Ectodermal cell (in vitro differentiated cells): ENCODE data around the gene CCSER2.

Experiments used
- H3K27ac ChIP-seq: 2 replicates; pipeline ENCODE4 v1.7.0; 2013; ENCODE audit warnings: mild to moderate bottlenecking, low read depth, low read length; ENCODE audit not compliant: insufficient read depth, poor library complexity, severe bottlenecking
- H3K27me3 ChIP-seq: 2 replicates; pipeline ENCODE4 v1.7.0; 2013; ENCODE audit warnings: mild to moderate bottlenecking, low read length; ENCODE audit not compliant: insufficient read depth, control insufficient read depth, poor library complexity, severe bottlenecking
- H3K36me3 ChIP-seq: one replicate; pipeline ENCODE4 v1.7.0; 2013; ENCODE audit warnings: low read length; ENCODE audit not compliant: control insufficient read depth, insufficient read depth
- H3K4me1 ChIP-seq: one replicate; pipeline ENCODE4 v1.7.0; 2013; ENCODE audit warnings: low read length; ENCODE audit not compliant: control insufficient read depth, insufficient read depth
- H3K4me3 ChIP-seq: 2 replicates; pipeline ENCODE4 v1.7.0; 2013; ENCODE audit warnings: low read depth, low read length, control low read depth; ENCODE audit not compliant: insufficient read depth
- H3K9me3 ChIP-seq: 2 replicates; pipeline ENCODE4 v1.7.0; 2013; ENCODE audit warnings: mild to moderate bottlenecking, low read length, moderate library complexity; ENCODE audit not compliant: control insufficient read depth
- WGBS, 2 experiments: methylation state at CpG; one replicate each; pipeline ENCODE4 v1.1.7; 2013; ENCODE audit warnings: missing lambda C conversion rate in 2 of 2; 5-methylcytosine and 5-hydroxymethylcytosine counted together

Gene CCSER2

DNA sequence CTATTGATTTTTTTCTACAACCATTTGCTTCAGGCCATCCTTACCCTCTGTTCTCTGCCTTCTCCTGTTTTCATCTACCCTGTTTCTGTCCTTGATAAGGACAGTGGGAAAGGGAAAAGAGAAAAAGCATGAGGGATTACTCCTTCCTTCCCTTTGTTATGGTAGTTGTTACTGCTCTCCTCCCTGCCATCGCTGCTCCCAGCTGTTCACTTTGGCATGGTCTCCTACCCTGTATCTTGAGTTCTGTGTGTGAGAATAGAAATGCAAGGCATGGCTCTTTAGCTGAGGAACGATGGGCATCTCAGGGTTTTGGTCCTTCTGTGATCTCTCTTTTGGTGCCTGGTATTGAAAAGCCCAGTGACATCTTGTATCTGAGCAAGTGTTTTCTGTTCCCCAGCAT, 6.4 kb downstream of the CCSER2 start:
- peaks cover 4% of the 10 kb centered on the region for H3K4me1 ChIP-seq

GRCh38 chr10:84335516-84335915, 7.1 kb downstream of the CCSER2 start:
- Histone ChIP-seq H3K27ac (no peak overlapping the region), H3K4me3 (no peak overlapping the region), H3K9me3 (no peaks in the 10 kb centered on the region), H3K4me1 (peaks cover 4% of the 10 kb centered on the region), H3K27me3 (no peaks in the 10 kb centered on the region), H3K36me3 (no peaks in the 10 kb centered on the region)
- WGBS, 2 experiments = 93 to 95% methylated on average over 3 of the region's 3 CpGs

More for the DNA sequence above, 6.4 kb downstream of the CCSER2 start:
- Histone ChIP-seq H3K4me3 (no peak overlapping the region), H3K9me3 (no peaks in the 10 kb centered on the region), H3K27ac (no peak overlapping the region), H3K36me3 (no peaks in the 10 kb centered on the region), H3K27me3 (no peaks in the 10 kb centered on the region)
- WGBS, 2 experiments = 62 to 88% methylated on average over 1 to 2 of the region's 2 CpGs

GRCh38 chr10:84336406-84337090, 8.2 kb downstream of the CCSER2 start:
- WGBS, 2 experiments = 93% methylated on average over 5 of the region's 5 CpGs
- Histone ChIP-seq H3K36me3 (no peaks in the 10 kb centered on the region), H3K9me3 (no peaks in the 10 kb centered on the region), H3K27ac (no peak overlapping the region), H3K27me3 (no peaks in the 10 kb centered on the region), H3K4me1 (peaks cover 4% of the 10 kb centered on the region), H3K4me3 (no peak overlapping the region)

GRCh38 chr10:84337199-84337598, 8.8 kb downstream of the CCSER2 start:
- Histone ChIP-seq H3K27me3 (no peaks in the 10 kb centered on the region), H3K9me3 (no peaks in the 10 kb centered on the region), H3K4me1 (peaks cover 4% of the 10 kb centered on the region), H3K36me3 (no peaks in the 10 kb centered on the region), H3K4me3 (no peak overlapping the region), H3K27ac (no peak overlapping the region)
- 90 to 95% methylated on average over 3 of the region's 3 CpGs for WGBS, 2 experiments

DNA sequence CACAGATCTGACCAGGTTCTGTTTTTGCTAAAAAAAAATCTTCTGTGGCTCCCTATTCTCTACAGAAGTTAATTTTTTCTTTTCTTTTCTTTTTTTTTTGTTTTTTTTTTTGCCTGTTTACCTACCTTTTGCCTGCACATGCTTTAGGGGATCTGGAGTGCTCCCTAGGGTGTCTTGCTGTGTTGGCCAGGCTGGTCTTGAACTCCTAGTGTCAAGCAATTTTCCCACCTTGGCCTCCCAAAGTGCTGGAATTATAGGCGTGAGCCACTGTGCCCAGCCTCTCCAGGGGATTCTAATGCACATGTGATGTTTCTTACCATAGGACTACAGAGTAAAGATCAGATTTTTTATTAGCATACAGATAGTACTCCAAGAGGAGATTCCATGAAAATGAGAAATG, 10.6 kb downstream of the CCSER2 start:
- Histone ChIP-seq H3K4me3 (no peak overlapping the region), H3K36me3 (no peaks in the 10 kb centered on the region), H3K27me3 (no peaks in the 10 kb centered on the region), H3K4me1 (no peaks in the 10 kb centered on the region), H3K9me3 (no peaks in the 10 kb centered on the region), H3K27ac (no peak overlapping the region)
- WGBS, 2 experiments = 86 to 93% methylated on average over 1 of the region's 1 CpG

GRCh38 chr10:84340187-84340586, 11.8 kb downstream of the CCSER2 start:
- H3K27me3 ChIP-seq = no peaks in the 10 kb centered on the region
- no peaks in the 10 kb centered on the region for H3K4me1 ChIP-seq
- H3K9me3 ChIP-seq = no peaks in the 10 kb centered on the region
- H3K36me3 ChIP-seq = no peaks in the 10 kb centered on the region
- WGBS, 2 experiments = 100% methylated on average over 2 to 3 of the region's 3 CpGs
- H3K4me3 ChIP-seq = no peak overlapping the region
- no peak overlapping the region for H3K27ac ChIP-seq

- Histone ChIP-seq H3K4me1 (no peaks in the 10 kb centered on the region), H3K4me3 (no peak overlapping the region), H3K9me3 (no peaks in the 10 kb centered on the region), H3K36me3 (no peaks in the 10 kb centered on the region), H3K27ac (no peak overlapping the region), H3K27me3 (no peaks in the 10 kb centered on the region)
- 90 to 95% methylated on average over 8 to 9 of the region's 9 CpGs for WGBS, 2 experiments
These were observed 12.5 kb downstream of the CCSER2 start for GRCh38 chr10:84340632-84341537.

- WGBS, 2 experiments = 77 to 83% methylated on average over 1 of the region's 1 CpG
- H3K27ac ChIP-seq = no peak overlapping the region
- no peaks in the 10 kb centered on the region for H3K36me3 ChIP-seq
- H3K4me1 ChIP-seq = no peaks in the 10 kb centered on the region
- H3K27me3 ChIP-seq = no peaks in the 10 kb centered on the region
- no peaks in the 10 kb centered on the region for H3K9me3 ChIP-seq
- no peak overlapping the region for H3K4me3 ChIP-seq
These were observed 13.1 kb downstream of the CCSER2 start for GRCh38 chr10:84341538-84341856.

DNA sequence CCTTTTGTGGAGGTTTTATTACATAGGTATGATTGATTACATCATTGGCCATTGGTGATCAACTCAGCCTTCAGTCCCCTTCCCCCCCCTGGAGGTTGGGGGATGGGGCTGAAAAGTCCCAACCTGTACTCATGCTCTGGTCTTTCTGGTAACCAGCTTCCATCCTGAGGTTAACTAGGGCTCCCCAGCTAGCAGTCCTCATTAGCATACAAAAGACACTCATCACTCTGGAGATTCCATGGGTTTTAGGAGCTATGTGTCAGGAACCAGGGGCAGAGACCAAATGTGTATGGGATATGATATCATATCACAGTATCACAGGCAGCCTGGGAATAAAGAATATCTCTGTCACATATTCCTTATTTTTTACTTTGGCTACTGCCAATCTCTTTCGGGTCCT, 13.6 kb downstream of the CCSER2 start:
- Histone ChIP-seq H3K27ac (no peak overlapping the region), H3K36me3 (no peaks in the 10 kb centered on the region), H3K27me3 (no peaks in the 10 kb centered on the region), H3K4me1 (no peaks in the 10 kb centered on the region), H3K9me3 (no peaks in the 10 kb centered on the region), H3K4me3 (no peak overlapping the region)
- WGBS, 2 experiments = 88 to 100% methylated on average over 1 of the region's 1 CpG

DNA sequence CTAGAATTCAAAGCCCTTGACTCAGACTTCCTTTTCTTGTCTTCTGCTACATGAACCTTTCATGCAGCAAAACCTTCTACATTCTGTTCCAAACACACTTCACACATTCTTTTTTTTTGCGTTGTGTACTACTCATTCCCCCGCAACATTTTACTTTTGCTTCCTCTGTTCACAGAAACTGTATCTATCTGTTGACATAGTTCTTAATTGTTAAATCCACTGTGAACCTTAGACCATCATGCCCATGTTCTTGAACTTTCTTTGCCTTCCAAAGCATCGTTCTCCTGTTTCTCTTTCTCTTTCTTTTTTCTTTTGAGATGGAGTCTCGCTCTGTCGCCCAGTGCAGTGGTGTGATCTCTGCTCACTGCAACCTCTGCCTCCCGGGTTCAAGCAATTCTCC, 14.2 kb downstream of the CCSER2 start:
- H3K4me3 ChIP-seq = no peak overlapping the region
- no peak overlapping the region for H3K27ac ChIP-seq
- 93 to 97% methylated on average over 6 of the region's 6 CpGs for WGBS, 2 experiments

More for the DNA sequence above, 14.2 kb downstream of the CCSER2 start:
- Histone ChIP-seq H3K9me3 (no peaks in the 10 kb centered on the region), H3K36me3 (no peaks in the 10 kb centered on the region), H3K4me1 (no peaks in the 10 kb centered on the region), H3K27me3 (no peaks in the 10 kb centered on the region)
